DND-41 (cell line): ENCODE results near the gene TMEM219.

Experiments used
- ATAC-seq: fragments of 200-7000 bp; cut with Tn5 transposase; 3 replicates; pipeline ENCODE4 v1.9.1; 2021; ENCODE audit warnings: low read depth; ENCODE audit not compliant: insufficient read depth
- DNase-seq: peaks from one replicate; pipeline ENCODE4 v3.0.0-alpha.2; 2020
- H2AFZ ChIP-seq: 2 replicates; pipeline ENCODE4 v1.6.0; 2012; ENCODE audit warnings: low read depth, low read length
- H3K27ac ChIP-seq: 2 replicates; pipeline ENCODE4 v1.5.1; 2012; ENCODE audit warnings: low read length, inconsistent platforms
- H3K27me3 ChIP-seq: fragments of 200-600 bp; sonication (generic); 2 replicates; pipeline ENCODE4 v1.6.0; 2012; ENCODE audit warnings: low read length, mild to moderate bottlenecking, inconsistent platforms; ENCODE audit not compliant: insufficient read depth, poor library complexity
- H3K36me3 ChIP-seq: 2 replicates; pipeline ENCODE4 v1.5.1; 2012; ENCODE audit warnings: low read length, inconsistent platforms; ENCODE audit not compliant: insufficient read depth
- H3K4me1 ChIP-seq: 2 replicates; pipeline ENCODE4 v1.5.1; 2012; ENCODE audit warnings: mild to moderate bottlenecking, low read length; ENCODE audit not compliant: insufficient read depth
- H3K4me2 ChIP-seq: 2 replicates; pipeline ENCODE4 v1.6.0; 2012; ENCODE audit warnings: mild to moderate bottlenecking, moderate library complexity, low read length, inconsistent platforms; ENCODE audit not compliant: insufficient read depth
- H3K4me3 ChIP-seq, 2 experiments: fragments of 200-600 bp in 1 of 2; shearing (Covaris generic) in 1 of 2; 2 replicates each; pipeline ENCODE4 v1.5.1; 2012 to 2016; ENCODE audit warnings: inconsistent platforms in 2 of 2, low read length in 2 of 2, mild to moderate bottlenecking in 2 of 2, low read depth in 1 of 2, moderate library complexity in 1 of 2
- H3K79me2 ChIP-seq: 2 replicates; pipeline ENCODE4 v1.6.0; 2012; ENCODE audit warnings: low read length, inconsistent platforms; ENCODE audit not compliant: insufficient read depth
- H3K9ac ChIP-seq: 2 replicates; pipeline ENCODE4 v1.6.0; 2012; ENCODE audit warnings: low read depth, mild to moderate bottlenecking, inconsistent platforms, low read length, moderate library complexity
- H3K9me3 ChIP-seq: 2 replicates; pipeline ENCODE4 v1.5.1; 2012; ENCODE audit warnings: low read length, moderate library complexity, mild to moderate bottlenecking, inconsistent platforms; ENCODE audit not compliant: insufficient read depth, severe bottlenecking
- H4K20me1 ChIP-seq: 2 replicates; pipeline ENCODE4 v1.6.0; 2012; ENCODE audit warnings: low read length; ENCODE audit not compliant: insufficient read depth
- CTCF ChIP-seq: IDR thresholded peaks from 2 replicates; pipeline ENCODE4 v1.5.1; 2012; ENCODE audit warnings: borderline replicate concordance, low read length, moderate library complexity, mild to moderate bottlenecking; ENCODE audit not compliant: poor library complexity, severe bottlenecking; ENCODE audit errors: extremely low read depth
- EZH2 ChIP-seq: IDR thresholded peaks from 3 replicates; pipeline ENCODE4 v1.6.1; 2012; ENCODE audit warnings: borderline replicate concordance, low read depth, mild to moderate bottlenecking, moderate library complexity, low read length, inconsistent platforms; ENCODE audit not compliant: severe bottlenecking

The TMEM219 gene

GRCh38 chr16:29921034-29921385 lies 40.9 kb upstream of the TMEM219 start:
- Histone ChIP-seq H4K20me1 (peaks cover 20% of the 10 kb centered on the region), H3K4me2 (no peak overlapping the region; the same call in 1 of the 2 replicates), H3K4me3 (no peak overlapping the region), H3K27me3 (no peaks in the 10 kb centered on the region), H3K9ac (no peak overlapping the region), H3K79me2 (peaks cover 42% of the 10 kb centered on the region), H3K9me3 (no peaks in the 10 kb centered on the region), H3K27ac (no peak overlapping the region), H3K36me3 (peaks cover 55% of the 10 kb centered on the region), H2AFZ (no peak overlapping the region), H3K4me1 (peaks cover 19% of the 10 kb centered on the region)
- DNase-seq (no peak), ATAC-seq (no peak)
- TF ChIP-seq EZH2 (no peak), CTCF (no peak)

- Histone ChIP-seq H3K27me3 (no peaks in the 10 kb centered on the region), H3K79me2 (peaks cover 48% of the 10 kb centered on the region), H4K20me1 (peaks cover 17% of the 10 kb centered on the region), H2AFZ (no peak overlapping the region), H3K27ac (no peak overlapping the region), H3K9ac (no peak overlapping the region), H3K4me3 (no peak overlapping the region), H3K9me3 (no peaks in the 10 kb centered on the region), H3K4me2 (no peak overlapping the region), H3K36me3 (peaks cover 49% of the 10 kb centered on the region), H3K4me1 (peaks cover 31% of the 10 kb centered on the region)
- TF ChIP-seq EZH2 (no peak), CTCF (no peak)
- DNase-seq, result no peak
- no peak for ATAC-seq
Measured at GRCh38 chr16:29922326-29922725, 39.6 kb upstream of the TMEM219 start.

GRCh38 chr16:29922986-29923501 lies 38.8 kb upstream of the TMEM219 start:
- Histone ChIP-seq H4K20me1 (peaks cover 17% of the 10 kb centered on the region), H3K4me2 (no peak overlapping the region), H3K36me3 (peaks cover 42% of the 10 kb centered on the region), H3K27ac (no peak overlapping the region), H3K4me1 (peaks cover 33% of the 10 kb centered on the region), H3K9me3 (no peaks in the 10 kb centered on the region), H3K9ac (no peak overlapping the region), H3K79me2 (peaks cover 48% of the 10 kb centered on the region), H3K27me3 (no peaks in the 10 kb centered on the region), H2AFZ (no peak overlapping the region), H3K4me3 (no peak overlapping the region)
- DNase-seq (no peak), ATAC-seq (no peak)
- TF ChIP-seq CTCF (no peak), EZH2 (no peak)
